Glomerular visceral epithelial cell (primary cell): ENCODE results near the gene DGKG.
A peak's percentile ranks its signal among the peaks of the same experiment; 100 is the strongest.

Experiments used
- DNase-seq: peaks from one replicate; pipeline ENCODE4 v3.0.0-alpha.2; 2016; ENCODE audit errors: extremely low spot score

Gene DGKG

DNA sequence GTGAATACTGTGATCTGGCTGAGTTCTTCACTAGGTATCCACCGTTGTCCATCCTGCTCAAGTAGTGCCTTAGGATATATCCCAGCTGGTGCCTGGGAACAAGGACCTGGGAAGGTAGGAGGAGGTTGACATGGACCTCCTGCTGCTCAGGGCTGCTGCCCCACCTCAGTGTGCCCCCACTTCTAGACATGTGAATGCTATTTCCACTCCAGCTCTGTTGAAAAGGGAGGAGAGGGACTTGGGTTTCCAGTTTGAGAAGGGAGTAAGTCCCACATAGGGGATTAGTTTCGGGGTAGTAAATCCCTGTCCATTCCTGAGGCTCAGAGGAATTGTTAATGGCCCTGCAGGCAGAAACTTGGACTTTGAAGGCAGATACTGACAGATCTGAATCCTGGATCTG, 220.2 kb downstream of the DGKG start:
- no peak for DNase-seq

DNA sequence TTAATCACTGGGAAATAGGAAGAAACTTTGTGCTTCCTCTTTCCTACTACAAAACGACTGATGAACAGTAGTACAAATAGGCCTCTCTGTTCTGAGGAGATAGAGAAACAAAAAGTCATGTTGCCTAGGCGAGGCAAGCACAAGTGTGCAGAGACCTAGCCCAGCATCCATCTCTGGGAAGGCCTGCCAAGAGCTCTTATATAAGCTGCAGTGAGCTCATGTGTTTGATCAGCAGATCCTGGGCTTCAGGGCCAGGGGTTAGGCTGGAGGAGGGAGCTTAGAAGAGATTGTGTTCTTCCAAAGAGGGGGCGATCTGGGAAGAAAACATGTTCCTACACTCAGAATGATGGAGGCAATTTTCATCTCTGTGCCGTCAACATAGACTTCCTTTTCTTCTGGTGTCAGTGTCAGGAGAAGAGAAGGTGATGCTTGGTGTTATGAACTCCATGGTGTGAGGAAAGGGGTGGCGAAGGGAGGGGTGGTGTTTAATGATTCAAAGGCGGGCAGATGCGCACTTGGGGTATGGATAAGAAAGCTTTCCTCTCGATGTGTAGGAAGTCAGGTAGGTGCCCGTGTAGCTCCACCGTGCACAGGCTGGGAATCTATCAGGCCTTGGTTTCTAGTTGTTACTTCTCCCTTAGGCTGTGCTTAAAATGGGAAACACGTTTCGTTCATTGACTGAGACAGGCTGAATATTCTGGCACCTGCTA, 223.6 kb downstream of the DGKG start:
- DNase-seq, result no peak

DNA sequence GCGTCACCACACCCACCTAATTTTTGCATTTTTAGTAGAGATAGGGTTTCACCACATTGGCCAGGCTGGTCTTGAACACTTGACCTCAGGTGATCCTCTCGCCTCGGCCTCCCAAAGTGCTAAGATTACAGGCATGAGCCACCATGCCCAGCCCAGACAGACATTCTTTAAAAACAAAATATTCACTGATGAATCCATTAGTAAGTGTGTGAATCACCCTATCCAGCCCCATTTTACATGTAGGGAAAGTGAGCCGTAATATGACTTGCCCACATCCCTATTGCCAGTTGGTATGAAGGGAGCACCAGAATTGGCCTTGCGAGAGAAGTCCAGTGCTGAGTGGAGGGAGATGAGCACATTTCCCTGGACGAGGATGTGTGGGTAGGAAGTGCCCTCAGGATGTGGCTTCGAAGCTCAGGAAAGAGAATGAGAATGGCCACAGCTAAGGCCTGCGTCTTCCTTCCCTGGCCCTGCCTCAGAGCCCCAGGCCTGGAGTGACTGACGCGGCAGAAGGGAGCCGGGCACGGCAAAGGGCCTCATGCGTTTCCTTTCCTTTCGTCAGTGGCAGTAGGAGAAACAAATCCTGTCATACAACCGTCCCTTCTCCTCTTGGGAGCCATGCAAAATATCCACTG, 224.9 kb downstream of the DGKG start:
- no peak for DNase-seq

DNA sequence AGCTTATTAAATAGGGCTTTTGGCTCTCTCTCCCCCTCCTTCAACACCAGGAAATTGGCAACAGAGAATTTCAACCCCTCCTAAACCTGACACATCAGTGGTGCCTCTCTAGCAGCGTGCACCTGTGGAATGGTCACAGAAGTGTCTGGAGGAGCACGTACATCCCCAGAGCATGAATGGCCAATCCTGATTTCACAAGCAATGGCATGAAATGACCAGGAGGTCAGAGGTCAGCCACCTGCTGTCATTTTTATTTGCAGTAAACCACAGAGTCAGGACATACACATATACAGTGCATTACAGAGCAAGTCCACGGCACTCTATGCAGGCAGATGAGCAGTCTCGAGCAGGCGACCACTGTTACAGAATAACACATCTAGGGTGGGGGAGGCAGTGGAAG, 228.1 kb downstream of the DGKG start:
- DNase-seq, result no peak

DNA sequence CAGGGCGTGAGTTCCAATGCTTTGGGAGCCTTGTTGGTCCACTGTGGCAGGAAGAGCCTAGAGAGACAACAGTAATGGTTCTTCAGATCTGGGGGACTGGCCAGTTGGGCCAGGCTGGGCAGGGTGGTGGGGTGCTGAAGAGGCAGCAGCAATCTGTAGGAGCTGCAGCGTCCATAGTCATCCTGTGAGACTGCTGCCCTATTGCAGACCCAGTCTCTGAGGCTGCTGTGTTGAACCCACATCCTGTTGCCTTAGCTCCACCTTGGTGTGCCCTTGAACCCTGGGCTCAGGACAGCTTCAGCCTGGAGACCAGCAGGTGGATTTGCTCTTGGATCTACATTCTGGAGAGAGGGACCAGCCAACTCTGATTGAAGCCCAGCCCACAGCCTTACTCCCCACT, 229.5 kb downstream of the DGKG start:
- no peak for DNase-seq

DNA sequence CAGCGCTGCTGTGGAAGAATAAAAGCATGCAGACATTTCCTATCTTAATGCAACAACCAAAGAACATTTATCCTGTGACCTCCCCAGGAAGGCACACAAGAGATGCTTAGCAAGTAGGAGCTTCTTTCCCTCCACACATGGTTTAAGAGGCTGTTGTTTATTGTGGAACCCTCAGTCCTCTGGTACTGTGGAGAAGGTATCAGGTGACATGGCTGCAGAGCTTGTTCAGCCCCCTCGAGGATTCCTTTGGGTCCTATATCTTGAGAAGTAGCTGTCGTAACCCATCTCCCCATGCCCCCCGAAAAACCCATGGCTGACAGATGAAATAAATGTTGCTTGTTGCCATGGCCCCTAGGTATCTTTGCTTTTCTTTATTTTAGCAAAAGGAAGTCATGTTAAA, 232.8 kb downstream of the DGKG start:
- DNase-seq, result no peak

DNA sequence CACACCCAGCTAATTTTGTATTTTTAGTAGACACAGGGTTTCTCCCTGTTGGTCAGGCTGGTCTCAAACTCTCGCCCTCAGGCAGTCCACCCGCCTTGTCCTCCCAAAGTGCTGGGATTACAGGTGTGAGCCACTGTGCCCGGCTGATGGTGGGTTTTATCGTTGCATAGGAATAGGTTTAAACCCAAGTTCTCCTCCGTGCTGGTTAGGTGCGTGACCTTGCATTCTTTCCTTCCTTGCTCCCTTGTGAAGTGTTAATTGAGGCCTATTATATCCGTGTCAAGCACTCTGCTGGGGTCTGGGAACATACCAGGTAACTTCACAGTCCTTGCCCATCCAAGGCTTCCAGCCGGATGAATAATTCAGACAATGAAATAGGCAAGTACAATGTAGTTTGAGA, 233.9 kb downstream of the DGKG start:
- DNase-seq, result no peak

DNA sequence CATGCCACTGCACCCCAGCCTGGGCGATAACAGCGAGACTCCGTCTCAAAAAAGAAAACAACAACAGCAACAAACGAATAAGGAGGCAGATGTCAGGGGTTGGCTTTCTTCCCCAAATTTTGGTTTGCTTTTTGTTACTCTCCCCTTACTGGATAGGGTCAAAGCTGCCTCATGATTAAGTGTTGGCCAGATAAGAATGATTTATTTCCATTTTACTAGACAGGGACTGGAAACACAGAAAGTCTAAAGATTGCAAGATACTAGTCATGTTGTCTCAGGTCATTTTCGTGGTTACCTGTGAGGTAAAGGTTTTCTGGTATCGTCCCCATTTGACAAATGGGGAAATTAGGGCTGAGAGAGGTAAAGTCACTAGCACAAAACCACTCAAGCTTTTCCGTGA, 234.6 kb downstream of the DGKG start:
- no peak for DNase-seq

DNA sequence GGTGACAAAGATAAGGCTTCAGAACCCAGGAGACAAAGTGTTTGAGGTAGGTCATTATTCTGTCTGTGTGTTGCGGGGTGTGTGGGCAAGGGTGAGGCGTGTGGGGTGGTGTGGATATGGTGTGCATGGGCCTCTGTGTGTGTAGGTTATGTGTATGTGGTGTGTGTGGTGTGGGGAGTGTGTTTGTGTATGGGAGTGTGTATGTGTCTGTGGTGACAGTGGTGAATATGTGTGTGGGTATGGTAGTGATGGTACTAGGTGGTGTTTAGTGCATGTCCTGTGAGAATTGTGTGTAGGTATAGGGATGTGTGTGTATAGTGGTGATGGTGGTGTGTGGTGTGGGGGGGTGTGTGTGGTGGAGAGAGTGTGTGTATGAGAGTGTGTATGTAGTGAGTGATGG, 236.9 kb downstream of the DGKG start:
- no peak for DNase-seq

DNA sequence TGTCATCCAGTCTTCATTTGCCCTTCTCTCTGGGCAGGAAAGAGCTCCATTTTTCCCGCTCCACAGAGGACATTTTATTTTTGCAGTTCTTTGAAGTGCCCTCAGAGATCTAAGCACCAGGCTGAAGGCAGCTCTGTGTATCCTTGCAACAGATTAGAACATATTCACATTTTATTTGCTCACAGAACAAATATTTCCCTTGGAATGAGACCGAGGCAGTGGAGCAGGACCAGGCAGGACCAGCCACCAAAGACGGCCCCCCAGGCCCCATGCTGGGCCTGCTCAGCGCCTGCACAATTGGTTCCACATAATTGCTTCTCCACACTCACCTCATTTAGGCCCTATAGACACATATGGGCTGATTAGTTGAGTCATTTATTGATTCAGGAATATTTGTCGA, 237.4 kb downstream of the DGKG start:
- DNase-seq, result peak; percentile 21

DNA sequence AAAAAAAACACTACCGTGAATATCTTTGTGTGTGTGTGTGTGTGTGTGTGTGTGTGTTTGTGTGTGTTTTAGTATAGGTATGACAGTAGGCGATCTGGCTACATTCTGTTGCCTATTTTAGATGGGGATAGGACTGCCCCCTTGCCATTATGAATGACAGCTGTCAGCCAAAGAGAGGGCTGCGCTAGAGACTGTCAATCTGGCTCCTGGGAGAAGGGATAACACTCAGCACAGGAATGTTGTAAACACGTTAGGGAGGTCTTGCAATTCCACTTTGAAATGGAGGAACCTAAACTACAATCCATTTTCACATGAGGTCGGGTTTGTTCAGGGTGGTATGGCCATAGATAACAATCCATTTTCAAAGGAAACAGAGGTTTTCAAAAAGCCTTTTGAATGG, 239.0 kb downstream of the DGKG start:
- no peak for DNase-seq

DNA sequence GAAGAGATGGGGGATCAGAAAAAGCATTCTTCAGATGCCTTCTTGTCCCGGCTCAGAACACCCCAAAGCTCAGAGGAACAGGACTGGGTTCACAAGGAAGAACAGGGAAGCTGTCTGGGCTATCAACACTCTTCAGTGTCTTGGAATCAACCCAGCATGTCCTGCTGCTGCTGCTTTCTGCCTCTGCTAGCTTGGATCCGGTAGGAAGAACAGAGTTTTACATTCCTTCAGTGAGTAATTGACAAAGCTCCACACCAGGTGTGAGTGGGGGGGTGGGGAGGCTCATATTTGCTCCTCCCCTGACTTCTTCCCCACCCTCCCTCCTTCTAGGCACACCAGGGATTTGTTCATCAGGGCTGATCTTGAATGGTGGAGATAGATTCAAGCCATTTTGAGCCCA, 240.1 kb downstream of the DGKG start:
- no peak for DNase-seq

DNA sequence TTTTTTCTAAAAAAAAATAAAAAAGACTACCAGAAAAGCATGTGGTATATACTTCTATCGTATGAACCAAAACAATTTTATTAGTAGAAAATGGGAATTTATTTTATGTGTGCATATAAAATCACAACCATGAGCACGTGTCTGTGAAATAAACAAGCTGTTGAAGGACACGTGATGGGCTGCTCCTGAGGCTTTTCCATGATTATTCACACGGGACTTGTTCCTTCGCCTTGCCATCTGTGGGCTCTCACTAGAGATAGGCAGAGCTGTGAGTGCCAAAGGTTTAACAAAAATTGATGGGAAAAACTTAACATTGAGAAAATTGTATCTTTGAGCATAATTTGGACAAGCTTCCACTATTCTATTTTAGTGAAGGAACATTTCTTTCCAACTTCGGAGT, 240.8 kb downstream of the DGKG start:
- no peak for DNase-seq

DNA sequence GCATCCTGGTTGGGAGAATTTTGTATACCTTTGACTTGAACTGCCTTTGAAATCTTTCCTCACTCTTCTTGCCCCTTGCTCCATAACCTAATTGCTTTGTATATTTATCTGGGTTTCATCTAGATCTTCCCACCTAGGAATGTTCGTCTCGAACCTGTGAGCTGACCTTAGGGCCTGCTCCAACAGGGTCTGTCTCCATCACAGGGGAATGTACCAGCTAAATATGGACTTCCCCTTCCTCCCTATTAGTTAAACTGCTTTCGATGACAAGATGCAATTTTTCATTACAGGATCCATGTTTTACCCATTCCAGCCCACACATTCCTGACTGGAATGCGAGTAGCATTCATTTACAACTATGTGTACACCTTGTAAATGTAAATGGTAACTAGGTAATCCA, 242.5 kb downstream of the DGKG start:
- DNase-seq, result no peak

DNA sequence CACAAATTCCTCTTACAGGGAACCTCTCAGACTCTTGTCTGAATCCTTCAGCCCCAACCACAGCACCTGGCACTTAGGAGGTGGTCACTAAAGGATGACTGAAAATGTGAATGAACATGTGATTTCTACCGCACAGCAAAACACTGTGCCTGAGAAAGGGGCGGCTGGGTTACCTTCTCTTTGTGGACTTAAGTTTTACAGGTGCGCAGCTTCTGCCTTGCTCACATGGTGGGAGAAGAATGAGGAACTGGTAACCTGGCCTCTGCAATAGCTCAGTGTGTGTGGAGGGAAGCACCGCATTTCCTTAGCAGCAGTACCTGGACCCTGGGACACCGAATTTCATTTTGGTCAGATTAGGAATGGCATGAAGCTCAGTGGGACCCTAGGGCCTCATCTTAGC, 243.3 kb downstream of the DGKG start:
- no peak for DNase-seq

DNA sequence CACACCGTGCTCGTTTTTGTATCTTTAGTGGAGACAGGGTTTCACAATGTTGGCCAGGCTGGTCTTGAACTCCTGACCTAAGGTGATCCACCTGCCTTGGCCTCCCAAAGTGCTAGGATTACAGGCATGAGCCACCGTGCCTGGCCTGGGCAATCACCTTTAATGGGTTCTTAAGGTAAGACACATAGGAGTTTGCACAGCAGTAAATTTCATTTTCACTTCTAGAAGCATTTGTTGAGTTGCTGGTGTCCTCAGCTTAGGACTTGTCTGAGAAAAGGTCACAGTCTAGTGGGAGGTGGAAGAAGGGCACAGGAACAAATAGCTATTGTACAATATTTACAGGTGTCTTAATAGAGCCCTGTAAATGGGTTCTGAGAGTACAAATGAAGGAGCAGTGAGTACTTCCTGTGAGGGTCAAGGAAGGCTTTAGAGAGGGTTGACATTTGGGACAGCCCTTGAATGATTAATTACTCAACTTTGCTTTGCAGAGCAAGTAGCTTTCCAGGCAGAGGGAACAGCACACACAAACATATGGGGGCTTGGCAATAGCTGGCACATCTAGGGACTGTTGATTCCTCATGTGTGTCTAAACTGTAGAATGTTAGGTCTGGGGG, 244.4 kb downstream of the DGKG start:
- no peak for DNase-seq

DNA sequence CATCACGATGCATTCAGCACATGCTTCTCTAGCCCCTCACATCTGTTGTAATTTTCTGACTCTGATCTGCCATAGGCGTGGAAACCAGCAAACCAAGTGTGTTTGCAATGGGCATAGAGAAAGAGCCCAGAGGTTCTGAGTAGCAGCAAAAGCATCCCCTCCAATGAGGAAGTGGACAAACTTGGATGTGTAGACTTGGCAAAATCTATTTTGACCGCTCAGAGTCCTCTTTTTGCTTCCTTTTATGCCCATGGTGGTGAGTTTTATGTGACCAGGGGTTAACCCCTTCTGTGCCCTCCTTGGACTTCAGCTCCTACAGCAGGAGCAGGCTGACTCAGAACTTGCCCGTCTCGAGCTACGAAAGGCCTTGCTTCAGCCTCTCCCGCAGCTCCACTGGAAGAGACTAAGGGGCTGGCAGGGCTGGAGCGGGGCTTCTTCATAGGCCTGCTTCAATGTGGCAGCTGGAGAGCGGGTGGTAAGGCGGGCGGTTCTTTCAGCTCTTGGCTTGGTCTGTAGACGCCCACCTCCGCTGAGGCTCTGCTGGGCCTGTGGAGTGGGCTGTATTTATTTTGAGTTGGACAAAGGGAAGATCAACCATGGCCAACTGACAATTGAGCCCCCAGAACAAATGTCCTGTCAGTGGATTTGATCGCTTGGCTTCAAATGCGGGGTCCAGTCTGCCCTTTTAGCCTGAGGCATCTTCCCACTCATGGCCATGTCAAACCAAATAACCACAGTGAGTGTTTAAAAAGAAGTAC, 246.6 kb downstream of the DGKG start:
- DNase-seq, result no peak

DNA sequence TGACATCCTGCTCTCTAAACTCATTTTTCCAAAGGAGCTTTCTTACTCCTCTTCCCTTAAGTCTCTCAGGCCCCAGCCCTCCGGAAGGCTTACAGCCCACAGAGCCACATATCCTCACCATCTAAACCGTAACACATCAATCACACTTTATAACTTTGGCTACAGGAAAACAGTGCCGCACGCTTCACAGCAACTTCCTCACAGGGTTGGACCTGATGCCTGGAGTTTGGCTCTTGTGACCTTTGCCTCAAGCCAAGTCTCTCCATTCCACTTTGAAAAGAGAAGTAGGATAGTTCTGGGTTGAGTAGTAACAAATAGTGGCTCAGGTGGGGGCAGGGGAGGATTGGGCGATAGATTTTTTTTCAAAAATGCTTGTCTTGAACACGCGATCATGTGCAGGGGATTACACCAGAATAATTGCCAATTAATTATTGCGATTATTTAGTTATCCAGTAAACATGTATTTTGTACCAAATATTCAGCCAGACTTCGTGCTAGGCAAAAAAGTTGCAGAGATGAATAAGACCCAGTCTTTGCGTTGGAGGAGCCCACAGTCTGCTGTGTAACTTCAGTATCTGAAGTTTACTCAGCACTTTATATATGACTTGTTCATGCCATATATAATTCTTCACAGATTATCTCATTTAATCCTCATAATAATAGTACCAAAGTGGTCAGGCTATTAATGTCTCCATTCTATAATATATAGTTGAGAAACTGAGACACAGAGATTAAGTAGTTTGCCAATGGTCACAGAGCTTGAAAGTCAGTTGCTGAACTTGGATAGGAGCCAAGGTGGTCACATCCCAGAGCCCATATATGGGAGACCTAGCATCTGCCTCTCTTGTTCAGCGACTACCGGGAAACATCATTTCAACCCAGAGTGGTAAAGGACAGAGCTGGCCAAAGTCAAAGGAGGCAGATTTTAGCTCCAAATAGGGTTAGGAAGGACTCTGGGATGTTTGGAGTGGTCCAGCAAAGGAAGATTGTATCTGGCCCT, 250.8 kb downstream of the DGKG start:
- DNase-seq, result no peak

DNA sequence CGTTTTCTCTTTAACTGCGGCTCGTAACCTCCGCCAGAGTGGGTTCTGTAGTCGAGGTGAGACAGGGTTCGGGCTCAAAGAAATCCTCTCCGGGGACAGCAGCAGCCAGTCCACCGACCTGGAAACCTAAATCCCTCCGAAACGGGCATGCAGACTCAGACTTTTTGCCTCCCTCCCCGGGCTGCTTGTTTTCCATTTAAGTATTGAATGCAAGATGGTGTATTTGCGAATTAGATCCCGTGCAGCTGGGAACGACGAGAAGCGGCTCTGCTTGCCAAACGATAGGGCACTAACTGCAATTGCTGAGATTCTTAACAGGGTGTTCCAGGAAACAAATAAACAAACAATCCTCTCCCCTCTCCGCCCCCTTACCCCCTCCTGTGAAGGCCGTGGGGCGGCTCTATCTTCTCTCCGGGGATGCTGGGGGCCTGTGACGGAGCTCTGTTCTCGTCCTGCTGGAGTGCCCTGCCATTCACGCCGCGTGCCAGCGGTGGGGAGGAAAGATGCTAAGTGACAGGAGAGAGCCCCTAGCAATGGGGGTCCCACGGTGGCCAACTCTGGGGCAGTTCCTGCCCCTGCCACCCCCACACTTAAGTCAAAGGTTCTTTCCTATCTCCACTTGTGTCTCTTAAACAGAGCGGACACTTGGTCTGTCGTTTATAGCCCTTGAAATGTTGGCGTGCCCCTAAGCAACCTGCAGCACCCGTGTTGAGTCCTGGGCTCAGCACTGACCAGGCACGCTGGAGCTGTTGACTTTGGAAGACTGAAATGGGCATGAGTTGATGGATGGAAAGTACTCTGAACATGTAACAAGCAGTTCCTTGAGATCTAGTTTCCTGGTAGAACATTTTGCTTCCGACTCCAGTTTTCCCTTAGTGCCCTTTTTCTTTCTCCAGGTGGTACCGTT, 251.9 kb downstream of the DGKG start:
- DNase-seq, result no peak
